Heart left ventricle (tissue), 16 donors: Measurements from ENCODE around the gene FOXM1. TPM values are rescaled to one million over a fixed set of nuclear protein-coding genes. Genes with fewer than 3 reads are reported as not detected.

ENCODE experiments used
- ATAC-seq, 4 donors: fragments of 200-7000 bp; cut with Tn5 transposase; one replicate each; pipeline ENCODE4 v1.9.1; 2020 to 2022; ENCODE audit warnings: moderate library complexity in 4 of 4, mild to moderate bottlenecking in 3 of 4, moderate number of reproducible peaks in 1 of 4
- DNase-seq, 5 donors: peaks; one replicate each; pipeline ENCODE4 v3.0.0-alpha.2; 2020
- H3K27ac ChIP-seq, 12 donors: fragments of 200-600 bp; sonication (generic) in 4 of 12; one replicate each; pipeline versions ENCODE4 v1.5.0 to v1.8.0; 2016 to 2022; ENCODE audit warnings: mild to moderate bottlenecking in 2 of 12
- H3K27me3 ChIP-seq, 9 donors: fragments of 200-600 bp; sonication (generic) in 2 of 9; one replicate each; pipeline versions ENCODE4 v1.5.1 to v1.8.0; 2016 to 2022; ENCODE audit warnings: mild to moderate bottlenecking in 3 of 9
- H3K36me3 ChIP-seq, 9 donors: fragments of 200-600 bp; sonication (generic) in 2 of 9; one replicate each; pipeline versions ENCODE4 v1.5.0 to v1.8.0; 2018 to 2022; ENCODE audit warnings: mild to moderate bottlenecking in 2 of 9
- H3K4me1 ChIP-seq, 12 donors: fragments of 200-600 bp; sonication (generic) in 4 of 12; one replicate each; pipeline versions ENCODE4 v1.5.0 to v1.8.0; 2016 to 2022; ENCODE audit warnings: mild to moderate bottlenecking in 3 of 12
- H3K4me3 ChIP-seq, 12 donors: fragments of 200-600 bp; sonication (generic) in 4 of 12; one replicate each; pipeline versions ENCODE4 v1.5.0 to v1.8.0; 2017 to 2022; ENCODE audit warnings: mild to moderate bottlenecking in 9 of 12, moderate library complexity in 4 of 12
- H3K9me3 ChIP-seq, 12 donors: fragments of 200-600 bp; sonication (generic) in 4 of 12; one replicate each; pipeline versions ENCODE4 v1.5.0 to v1.8.0; 2016 to 2022; ENCODE audit warnings: mild to moderate bottlenecking in 1 of 12
- POLR2A ChIP-seq, 2 donors: fragments of 450-650 bp; IDR thresholded peaks; one replicate each; pipeline ENCODE4 v1.6.1; 2017; ENCODE audit warnings: antibody characterized with exemption in 2 of 2, mild to moderate bottlenecking in 2 of 2, moderate library complexity in 2 of 2
- WGBS, 4 donors: extraction: QIAGEN DNeasy Blood & Tissue Kit in 2 of 4; methylation state at CpG; one replicate each; pipeline versions ENCODE4 v1.1.5 to v1.1.7; 2013 to 2018; 5-methylcytosine and 5-hydroxymethylcytosine counted together
- intact Hi-C, 10 donors: fragments of 100-400 bp; cut with DNase I; formaldehyde crosslinking; loops; one replicate each; pipeline versions ENCODE4 v1.11.1 to v1.14.2; 2022
- polyA plus RNA-seq, 2 donors: library from polyadenylated mRNA; stranded (reverse); fragments of 200-250 nt; gene quantifications; one replicate each; pipeline ENCODE4 v1.2.3, GENCODE V29; 2013
- total RNA-seq, 9 donors: library from RNA; depleted of rRNA in 2 of 9; stranded (reverse); fragments of >200 nt in 2 of 9; fragmentation: NEBNext Ultra II Directional in 3 of 9; extraction: Animal tissue kit (Norgen Biotek cat#: 25700) in 3 of 9; gene quantifications; one replicate each; pipeline versions ENCODE4 v1.1.0 to v1.2.4, GENCODE V29; 2016 to 2023
- TF ChIP-seq, protein P1 (sequence below), 12 donors: fragments of 200-600 bp; sonication (generic) in 4 of 12; IDR thresholded peaks; one replicate each; pipeline versions ENCODE4 v1.5.0 to v1.8.0; 2018 to 2022; ENCODE audit warnings: antibody characterized with exemption in 12 of 12, mild to moderate bottlenecking in 5 of 12
- donor health status: ischemic (EF 13 %, LVEDD 7.1; RV severe dilation, severe dysfunction).
- donor health status: healthy with polysubstance abuse.
- donor health status: DM: no; HTN: yes; CAD: no.
- donor health status: DM: no; HTN: no; CAD: no.
- donor health status: ischemic (EF 25% LVEDD 6.9; RV normal size, moderate dysfunction).
- donor health status: ischemic (EF 25% LVEDD 5.7; RV mildly dilated, moderate dysfunction).
- donor health status: healthy.
- donor health status: DM: yes; HTN: yes; CAD: no.
- donor health status: ischemic (EF 35%, LVEDD 5.7; RV mildly dilated, moderate dysfunction).
- donor health status: nonischemic (EF 11% LVEDD 7.7; RV severe dilation, severe dysfunction).
- donor health status: DM: yes; HTN: yes; CAD: no.
- donor health status: PGD.
- donor health status: ischemic (EF 29% LVEDD 5.4; RV normal size, mild dysfunction).
- donor health status: nonischemic (EF 23%, LVEDD 6.1; RV moderate dilation, normal function).

FOXM1 gene
- total and polyA plus RNA-seq, 11 donors: 0.08 to 13.5 (median 0.38) TPM

DNA sequence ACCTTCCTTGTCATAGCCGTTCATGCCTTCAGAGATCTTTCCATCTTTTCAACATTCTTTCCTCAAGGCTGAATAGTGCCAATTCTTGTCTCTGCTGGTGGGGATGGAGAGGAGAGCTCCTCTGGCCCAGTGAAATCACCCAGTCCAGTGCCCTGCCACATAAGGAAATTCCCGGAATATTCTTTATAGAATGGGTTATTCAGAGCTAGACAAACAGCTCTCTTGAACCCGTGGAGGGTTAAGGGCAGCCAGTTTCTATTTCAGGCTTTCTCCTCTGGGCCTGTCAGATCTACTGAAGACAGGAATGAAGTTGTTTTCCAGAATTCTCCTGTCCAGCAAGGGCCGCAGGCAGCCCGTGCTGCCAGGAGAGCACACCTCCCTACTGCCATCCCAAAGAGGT lies 34.0 kb downstream of the FOXM1 start:
- H3K9me3 ChIP-seq: no peaks in the 10 kb centered on the region
- DNase-seq: peak in 1 of 5 donors; percentile 13
- TF ChIP-seq, protein P1, sequence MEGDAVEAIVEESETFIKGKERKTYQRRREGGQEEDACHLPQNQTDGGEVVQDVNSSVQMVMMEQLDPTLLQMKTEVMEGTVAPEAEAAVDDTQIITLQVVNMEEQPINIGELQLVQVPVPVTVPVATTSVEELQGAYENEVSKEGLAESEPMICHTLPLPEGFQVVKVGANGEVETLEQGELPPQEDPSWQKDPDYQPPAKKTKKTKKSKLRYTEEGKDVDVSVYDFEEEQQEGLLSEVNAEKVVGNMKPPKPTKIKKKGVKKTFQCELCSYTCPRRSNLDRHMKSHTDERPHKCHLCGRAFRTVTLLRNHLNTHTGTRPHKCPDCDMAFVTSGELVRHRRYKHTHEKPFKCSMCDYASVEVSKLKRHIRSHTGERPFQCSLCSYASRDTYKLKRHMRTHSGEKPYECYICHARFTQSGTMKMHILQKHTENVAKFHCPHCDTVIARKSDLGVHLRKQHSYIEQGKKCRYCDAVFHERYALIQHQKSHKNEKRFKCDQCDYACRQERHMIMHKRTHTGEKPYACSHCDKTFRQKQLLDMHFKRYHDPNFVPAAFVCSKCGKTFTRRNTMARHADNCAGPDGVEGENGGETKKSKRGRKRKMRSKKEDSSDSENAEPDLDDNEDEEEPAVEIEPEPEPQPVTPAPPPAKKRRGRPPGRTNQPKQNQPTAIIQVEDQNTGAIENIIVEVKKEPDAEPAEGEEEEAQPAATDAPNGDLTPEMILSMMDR (IDR thresholded peaks at IDR 0.05): no peak
- no peak for TF ChIP-seq POLR2A (IDR thresholded peaks at IDR 0.05)
- peak overlapping the region in 4 of 12 donors; percentile 0 to 46 (median 12) for H3K27ac ChIP-seq
- peaks cover 0 to 14% (median 0%) of the 10 kb centered on the region in 12 donors for H3K4me1 ChIP-seq
- H3K4me3 ChIP-seq: no peak overlapping the region
- peaks cover 0 to 18% (median 0%) of the 10 kb centered on the region in 9 donors for H3K36me3 ChIP-seq
- H3K27me3 ChIP-seq: no peaks in the 10 kb centered on the region
- intact Hi-C loops: no loop called here
- WGBS, 4 donors: 64 to 72% (median 67%) methylated on average over 5 of the region's 5 CpGs
- ATAC-seq: peak in 1 of 4 donors; percentile 20

DNA sequence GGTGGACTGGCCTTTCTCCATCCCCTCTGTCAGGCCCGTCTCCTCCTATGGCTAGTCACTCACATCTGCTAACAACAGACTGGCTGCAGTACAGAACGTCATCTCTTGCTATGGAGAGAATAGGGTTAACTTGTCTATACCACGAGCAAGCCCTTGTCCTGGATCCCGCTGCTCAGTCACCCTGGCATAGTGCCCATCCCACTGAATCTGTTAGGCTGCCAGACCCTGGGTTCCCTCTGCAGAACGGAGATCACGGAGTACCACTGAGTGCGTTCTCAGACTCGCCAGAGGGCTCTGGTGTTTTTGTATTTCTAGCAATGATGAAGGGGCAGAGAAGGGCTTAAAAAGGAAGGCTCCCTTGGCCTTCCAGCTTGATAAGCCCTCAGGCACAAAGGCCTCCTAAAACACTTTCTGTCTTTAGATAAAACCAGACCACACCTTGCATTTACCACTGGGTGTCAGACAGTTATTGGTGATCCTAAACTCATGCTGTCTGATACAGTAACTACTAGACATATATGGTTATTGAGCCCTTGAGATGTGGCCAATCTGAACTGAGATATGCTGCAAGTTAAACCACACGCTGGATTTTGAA lies 35.8 kb downstream of the FOXM1 start:
- DNase-seq: peak in 1 of 5 donors; percentile 4
- H3K27ac ChIP-seq: no peak overlapping the region
- 45 to 59% (median 54%) methylated on average over 9 of the region's 9 CpGs for WGBS, 4 donors
- ATAC-seq: no peak
- no peak overlapping the region for H3K4me3 ChIP-seq
- intact Hi-C loops: no loop called here
- H3K27me3 ChIP-seq: no peaks in the 10 kb centered on the region
- H3K4me1 ChIP-seq: peaks cover 0 to 14% (median 0%) of the 10 kb centered on the region in 12 donors
- peaks cover 0 to 13% (median 0%) of the 10 kb centered on the region in 9 donors for H3K36me3 ChIP-seq
- H3K9me3 ChIP-seq: no peaks in the 10 kb centered on the region
- no peak for TF ChIP-seq POLR2A (IDR thresholded peaks at IDR 0.05)
- TF ChIP-seq, protein P1 (IDR thresholded peaks at IDR 0.05): no peak

DNA sequence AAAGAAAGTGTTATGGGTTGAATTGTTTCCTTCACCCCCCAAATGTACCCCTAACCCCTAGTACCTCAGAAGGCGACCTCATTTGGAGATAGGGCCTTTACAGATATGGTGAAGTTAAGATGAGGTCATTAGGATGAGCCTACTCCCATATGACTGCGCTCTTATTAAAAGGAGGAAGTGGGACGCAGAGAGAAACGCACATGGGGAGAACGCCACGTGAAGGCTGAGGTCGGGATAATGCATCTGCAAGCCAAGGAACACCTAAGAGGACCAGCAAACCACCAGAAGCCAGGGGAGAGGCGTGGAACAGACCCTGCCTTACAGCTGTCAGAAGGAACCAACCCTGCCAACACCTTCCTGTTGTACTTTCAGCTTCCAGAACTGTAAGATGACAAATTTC lies 40.4 kb downstream of the FOXM1 start:
- peak in 1 of 5 donors; percentile 2 for DNase-seq
- Histone ChIP-seq H3K27ac (no peak overlapping the region), H3K36me3 (peaks cover 0 to 10% (median 2%) of the 10 kb centered on the region in 9 donors), H3K4me3 (no peak overlapping the region), H3K4me1 (peaks cover 0 to 23% (median 7%) of the 10 kb centered on the region in 12 donors), H3K27me3 (no peaks in the 10 kb centered on the region), H3K9me3 (no peaks in the 10 kb centered on the region)
- WGBS, 4 donors: 81 to 93% (median 85%) methylated on average over 8 of the region's 8 CpGs
- no peak for ATAC-seq
- intact Hi-C loops: no loop called here
- TF ChIP-seq POLR2A (IDR thresholded peaks at IDR 0.05): no peak
- TF ChIP-seq, protein P1 (IDR thresholded peaks at IDR 0.05): no peak

DNA sequence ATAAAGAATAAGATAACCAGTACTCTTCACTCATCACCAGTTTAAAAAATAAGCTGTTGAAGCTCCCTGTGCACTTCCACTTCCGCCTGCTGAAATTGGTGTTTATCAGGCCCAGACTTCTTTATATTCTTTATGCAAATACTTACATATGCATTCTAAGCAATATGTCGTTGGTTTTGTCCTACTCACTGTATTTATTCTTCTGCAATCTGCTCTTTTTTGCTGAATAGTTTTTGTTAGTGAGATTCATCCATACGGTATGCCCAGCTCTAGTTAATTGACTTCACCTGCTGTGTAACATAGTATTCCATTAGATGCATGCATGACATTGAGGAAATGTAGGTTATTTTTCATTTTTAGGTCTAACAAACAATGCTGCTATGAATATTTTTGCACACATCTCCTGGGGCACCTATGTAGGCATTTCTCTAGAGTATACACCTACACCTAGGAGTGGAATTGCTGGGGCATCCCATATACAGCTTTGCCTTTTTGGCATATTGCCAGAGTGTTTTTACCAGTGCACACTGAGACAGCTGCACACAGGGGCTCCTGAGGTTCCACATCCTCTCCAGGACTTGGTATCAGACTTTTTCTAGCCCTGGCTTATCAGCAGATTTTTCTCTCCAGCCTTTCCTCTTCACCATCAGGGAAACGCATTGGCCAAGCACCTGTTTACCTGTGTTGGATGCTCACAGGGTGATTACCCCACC lies 41.1 kb downstream of the FOXM1 start:
- peaks cover 0 to 23% (median 7%) of the 10 kb centered on the region in 12 donors for H3K4me1 ChIP-seq
- TF ChIP-seq POLR2A (IDR thresholded peaks at IDR 0.05): no peak
- TF ChIP-seq, protein P1 (IDR thresholded peaks at IDR 0.05): no peak
- ATAC-seq (no peak), DNase-seq (peak in 1 of 5 donors; percentile 14)
- no peak overlapping the region for H3K27ac ChIP-seq
- no peaks in the 10 kb centered on the region for H3K9me3 ChIP-seq
- no peaks in the 10 kb centered on the region for H3K27me3 ChIP-seq
- peaks cover 0 to 17% (median 4%) of the 10 kb centered on the region in 9 donors for H3K36me3 ChIP-seq
- 75 to 83% (median 77%) methylated on average over 4 of the region's 4 CpGs for WGBS, 4 donors
- intact Hi-C loops: no loop called here
- H3K4me3 ChIP-seq: no peak overlapping the region
